AG20443 (cell line): ENCODE results near the gene VPS36.
"Not testable (repeated sequence)": the region's sequence is repeated elsewhere in the genome, so short reads cannot be mapped to it uniquely, and the experiment has no call there.

Experiments
- DNase-seq: peaks from one replicate; pipeline ENCODE4 v3.0.0; 2012; ENCODE audit warnings: low spot score, mixed read lengths

Gene VPS36

GRCh38 chr13:52450012-52450792 is at the start of gene VPS36:
Gene VPS36 (minus strand): TSS chr13:52450634. CDS start chr13:52450594, 40 bp downstream.
- peak; percentile 96 for DNase-seq

- DNase-seq, result not testable (repeated sequence)
These were observed 47.5 kb upstream of the VPS36 start for GRCh38 chr13:52497979-52498378.

GRCh38 chr13:52494241-52494640 is 43.8 kb upstream of the VPS36 start:
- not testable (repeated sequence) for DNase-seq

- not testable (repeated sequence) for DNase-seq
These were observed 40.6 kb upstream of the VPS36 start for GRCh38 chr13:52491015-52491414.

GRCh38 chr13:52488763-52489162 is 38.3 kb upstream of the VPS36 start:
- not testable (repeated sequence) for DNase-seq

- not testable (repeated sequence) for DNase-seq
These were observed 36.6 kb upstream of the VPS36 start for GRCh38 chr13:52487078-52487477.

- not testable (repeated sequence) for DNase-seq
These were observed 30.4 kb upstream of the VPS36 start for GRCh38 chr13:52480677-52481428.

- DNase-seq, result not testable (repeated sequence)
These were observed 18.1 kb upstream of the VPS36 start for GRCh38 chr13:52468487-52468886.

GRCh38 chr13:52463526-52463925 is 13.1 kb upstream of the VPS36 start:
- DNase-seq, result no peak

GRCh38 chr13:52461265-52461664 is 10.8 kb upstream of the VPS36 start:
- no peak for DNase-seq

GRCh38 chr13:52459668-52460067 is 9.2 kb upstream of the VPS36 start:
- peak; percentile 24 for DNase-seq

- peak; percentile 87 for DNase-seq
These were observed 5.2 kb upstream of the VPS36 start for GRCh38 chr13:52455677-52456041.

- peak; percentile 95 for DNase-seq
These were observed 4.6 kb upstream of the VPS36 start, which contains the start of gene CKAP2 for GRCh38 chr13:52454820-52455676. Gene CKAP2 (plus strand): TSS chr13:52455478. CDS start chr13:52455557, 79 bp downstream.

- no peak for DNase-seq
These were observed 4.0 kb upstream of the VPS36 start for GRCh38 chr13:52454459-52454819.

- no peak for DNase-seq
These were observed 2.0 kb upstream of the VPS36 start for GRCh38 chr13:52452470-52452869.

GRCh38 chr13:52451135-52451804 is 836 bp upstream of the VPS36 start:
- no peak for DNase-seq

- DNase-seq, result no peak
These were observed 321 bp upstream of the VPS36 start for GRCh38 chr13:52450793-52451116.

GRCh38 chr13:52449331-52450011 is 963 bp downstream of the VPS36 start:
- no peak for DNase-seq

- DNase-seq, result no peak
These were observed 2.5 kb downstream of the VPS36 start for GRCh38 chr13:52447815-52448552.

- no peak for DNase-seq
These were observed 3.1 kb downstream of the VPS36 start for GRCh38 chr13:52447354-52447753.

- DNase-seq, result no peak
These were observed 4.2 kb downstream of the VPS36 start for GRCh38 chr13:52446265-52446664.
